GM12878 (cell line): ENCODE data around the gene PCP2. TPM values are rescaled to one million over a fixed set of nuclear protein-coding genes. Genes with fewer than 3 reads are reported as not detected.

Experiments
- ATAC-seq: fragments of 200-7000 bp; cut with Tn5 transposase; 3 replicates; pipeline ENCODE4 v1.9.1; 2020; ENCODE audit warnings: mild to moderate bottlenecking, moderate library complexity
- BruUV-seq: library from RNA; stranded (reverse); fragments of 400-500 nt; replicated peaks from 2 replicates; lab custom pipeline; 2021; lab: Mats Ljungman, UMichigan
- CTCF ChIA-PET: fragments of 300-600 bp; sonication (Branson Sonifier 250); formaldehyde crosslinking; extraction: SDS; loops from one replicate; lab custom pipeline; 2021; ENCODE audit warnings: inconsistent platforms; lab: Yijun Ruan, JAX
- POLR2A ChIA-PET: fragments of 350-600 bp; formaldehyde crosslinking; extraction: SDS; loops from one replicate; lab custom pipeline; 2021; ENCODE audit warnings: inconsistent platforms; lab: Charles Lee
- RAD21 ChIA-PET: fragments of 300-600 bp; sonication (Branson Sonifier 250); formaldehyde crosslinking; loops from one replicate; lab custom pipeline; 2023; ENCODE audit warnings: antibody characterized with exemption; ENCODE audit not compliant: unreplicated experiment; lab: Charles Lee
- SMC1A ChIA-PET: fragments of 300-600 bp; sonication (Branson Sonifier 250); formaldehyde crosslinking; loops from one replicate; lab custom pipeline; 2023; ENCODE audit not compliant: unreplicated experiment, uncharacterized antibody; lab: Charles Lee
- DNase-seq: peaks from one replicate; pipeline ENCODE4 v3.0.0-alpha.2; 2011; ENCODE audit warnings: low read depth, low spot score
- FAIRE-seq: peaks from 3 replicates; lab custom pipeline; 2011; peaks lifted over from hg19 to GRCh38; lab: Jason Lieb, UNC
- H2AFZ ChIP-seq: 2 replicates; pipeline ENCODE4 v1.6.0; 2011; ENCODE audit warnings: low read depth, low read length, control low read depth; ENCODE audit not compliant: control insufficient read depth
- H3K27ac ChIP-seq: 2 replicates; pipeline ENCODE4 v1.5.1; 2011; ENCODE audit warnings: control low read depth; ENCODE audit not compliant: control insufficient read depth, insufficient read depth
- H3K27me3 ChIP-seq, 2 experiments: replicated peaks in 1 of 2; 2 replicates each; pipeline versions ENCODE4 v1.6.0 to v1.6.1; 2011; ENCODE audit warnings: low read length in 1 of 2; ENCODE audit not compliant: control insufficient read depth in 2 of 2, insufficient read depth in 2 of 2
- H3K36me3 ChIP-seq, 2 experiments: 2 replicates each; pipeline ENCODE4 v1.5.1; 2011; ENCODE audit warnings: low read length in 1 of 2; ENCODE audit not compliant: control insufficient read depth in 2 of 2, insufficient read depth in 2 of 2
- H3K4me1 ChIP-seq: 2 replicates; pipeline ENCODE4 v1.6.1; 2011; ENCODE audit warnings: mild to moderate bottlenecking, low read length, moderate library complexity, mixed read lengths; ENCODE audit not compliant: control insufficient read depth, insufficient read depth
- H3K4me2 ChIP-seq: 2 replicates; pipeline ENCODE4 v1.6.0; 2011; ENCODE audit warnings: control low read depth; ENCODE audit not compliant: control insufficient read depth, insufficient read depth
- H3K4me3 ChIP-seq: fragments of 200-600 bp; sonication (generic); 2 replicates; pipeline ENCODE4 v1.5.1; 2016
- H3K79me2 ChIP-seq: 2 replicates; pipeline ENCODE4 v1.6.0; 2011; ENCODE audit warnings: low read length; ENCODE audit not compliant: control insufficient read depth, insufficient read depth
- H3K9ac ChIP-seq: 2 replicates; pipeline ENCODE4 v1.8.0; 2011; ENCODE audit warnings: low read length, control low read depth, mixed read lengths; ENCODE audit not compliant: control insufficient read depth, insufficient read depth
- H3K9me3 ChIP-seq: replicated peaks from 3 replicates; pipeline ENCODE4 v1.5.1; 2011; ENCODE audit warnings: mild to moderate bottlenecking, low read length; ENCODE audit not compliant: control insufficient read depth, insufficient read depth
- H4K20me1 ChIP-seq: 2 replicates; pipeline ENCODE4 v1.6.0; 2011; ENCODE audit not compliant: control insufficient read depth, insufficient read depth
- IKZF2 ChIP-seq, 2 experiments: fragments of 450-650 bp; IDR thresholded peaks; 2 replicates each; pipeline ENCODE4 v1.6.1; 2017; ENCODE audit warnings: mild to moderate bottlenecking in 2 of 2, moderate library complexity in 2 of 2
- JUND ChIP-seq: IDR thresholded peaks from 2 replicates; pipeline ENCODE4 v1.6.1; 2012; ENCODE audit warnings: low read depth, mild to moderate bottlenecking, low read length, improper control_type of control experiment, moderate library complexity
- MTA2 ChIP-seq: fragments of 450-650 bp; IDR thresholded peaks from 2 replicates; pipeline ENCODE4 v1.6.1; 2016; ENCODE audit warnings: low read depth, mild to moderate bottlenecking, moderate library complexity
- MYB ChIP-seq: fragments of 150-350 bp; IDR thresholded peaks from 2 replicates; pipeline ENCODE4 v1.6.1; 2014; ENCODE audit warnings: mild to moderate bottlenecking, low read depth, low read length, borderline replicate concordance
- NBN ChIP-seq: fragments of 450-650 bp; IDR thresholded peaks from 2 replicates; pipeline ENCODE4 v1.6.1; 2016
- NFIC ChIP-seq: IDR thresholded peaks from 2 replicates; pipeline ENCODE4 v1.6.1; 2012; ENCODE audit warnings: low read depth, mild to moderate bottlenecking, inconsistent platforms, low read length, moderate library complexity
- NFXL1 ChIP-seq: fragments of 450-650 bp; IDR thresholded peaks from 2 replicates; pipeline ENCODE4 v1.6.1; 2017; ENCODE audit warnings: antibody characterized with exemption, mild to moderate bottlenecking, borderline replicate concordance
- NFYB ChIP-seq: IDR thresholded peaks from 2 replicates; pipeline ENCODE4 v1.6.1; 2011; ENCODE audit warnings: low read depth, mild to moderate bottlenecking, low read length, improper control_type of control experiment, moderate library complexity; ENCODE audit not compliant: insufficient read depth
- NRF1 ChIP-seq: conservative IDR thresholded peaks from 2 replicates; pipeline ENCODE4 v1.6.1; 2011; ENCODE audit warnings: mild to moderate bottlenecking, low read depth, low read length, improper control_type of control experiment
- TAF1 ChIP-seq: IDR thresholded peaks from 2 replicates; pipeline ENCODE4 v1.6.1; 2011; ENCODE audit warnings: mild to moderate bottlenecking, low read depth, low read length, borderline replicate concordance
- TARDBP ChIP-seq: IDR thresholded peaks from 2 replicates; pipeline ENCODE4 v1.6.1; 2016; ENCODE audit warnings: borderline replicate concordance
- YBX1 ChIP-seq: fragments of 450-650 bp; IDR thresholded peaks from 2 replicates; pipeline ENCODE4 v1.6.1; 2016; ENCODE audit warnings: antibody characterized with exemption
- ZNF622 ChIP-seq: fragments of 450-650 bp; IDR thresholded peaks from 2 replicates; pipeline ENCODE4 v1.6.1; 2017; ENCODE audit warnings: mild to moderate bottlenecking, inconsistent platforms
- WGBS: methylation state at CpG from one replicate; pipeline ENCODE4 v1.1.6; 2016; ENCODE audit warnings: low lambda C conversion rate; ENCODE audit not compliant: insufficient replicate concordance, insufficient coverage; ENCODE audit errors: missing lambda C conversion rate; 5-methylcytosine and 5-hydroxymethylcytosine counted together
- in situ Hi-C: fragments of 300-500 bp; cut with MboI; formaldehyde crosslinking; loops from 9 replicates; pipeline ENCODE4 v1.14.3; 2018; ENCODE audit warnings: mixed read lengths
- intact Hi-C: fragments of 100-400 bp; cut with micrococcal nuclease; formaldehyde crosslinking; loops from one replicate; pipeline ENCODE4 v1.14.2; 2022; ENCODE audit not compliant: unreplicated experiment
- polyA plus RNA-seq, 11 experiments: library from polyadenylated mRNA; depleted of rRNA in 4 of 11; unstranded in 6 of 11; stranded (reverse) in 5 of 11; fragments of >200 nt; fragmentation: Nextera tagmentation in 4 of 11; fragmentation: Illumina TruSeq in 1 of 11; extraction: Ambion mirVana in 4 of 11; extraction: Trizol in 1 of 11; gene quantifications; 1 replicate in 1 of 11; 2 replicates in 10 of 11; pipeline versions ENCODE4 v1.2.1 to v1.2.3, GENCODE V29; 2011 to 2016; ENCODE audit warnings: inconsistent platforms in 2 of 11, missing spikeins in 2 of 11, low read depth in 1 of 11
- total RNA-seq, 4 experiments: library from RNA; depleted of rRNA in 3 of 4; stranded (reverse); fragments of >200 nt in 3 of 4; fragmentation: Illumina TruSeq in 1 of 4; extraction: Trizol in 1 of 4; gene quantifications; 2 replicates each; pipeline versions ENCODE4 v1.2.1 to v1.2.3, GENCODE V29; 2013 to 2021
- TF ChIP-seq, protein P1 (sequence below): fragments of 450-650 bp; IDR thresholded peaks from 2 replicates; pipeline ENCODE4 v1.6.1; 2016; ENCODE audit warnings: mild to moderate bottlenecking

The PCP2 gene
- total and polyA plus RNA-seq, 10 of the 15 experiments (the other 5 are each of a cell fraction or from before 2014, with no cell fraction given): 0.10 to 0.62 (median 0.31) TPM; not detected in 5

DNA sequence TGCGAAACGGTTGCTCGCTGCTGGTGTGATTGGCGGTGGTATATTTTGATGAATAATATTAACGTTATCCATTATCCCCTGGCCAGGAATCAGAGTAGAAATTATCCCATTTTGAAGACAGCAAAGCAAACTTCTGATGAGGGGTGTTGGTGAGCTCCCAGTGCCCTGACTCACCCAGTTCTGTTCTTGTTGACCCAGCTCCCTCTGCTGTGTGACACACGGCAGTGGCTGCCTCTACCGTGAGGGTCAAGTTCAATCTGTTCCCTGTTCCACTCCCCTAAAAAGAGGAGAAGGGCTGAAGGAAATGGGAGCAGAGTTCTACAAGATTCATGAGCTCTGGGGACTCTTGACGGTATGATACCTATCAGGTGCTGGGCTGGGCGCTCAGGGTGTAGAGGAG is 35.8 kb downstream of the PCP2 start:
- intact Hi-C loops: no loop called here
- H4K20me1 ChIP-seq: no peaks in the 10 kb centered on the region
- ChIA-PET RAD21 (interaction anchor here (1.0 to 2.1 kb wide), 3 partner anchors 29 to 243 kb away, joined by 3 to 16 read pairs (median 4); partner anchors contain the start of gene TRAPPC5), POLR2A (interaction anchor here (0.8 to 1.7 kb wide), 3 partner anchors 9 to 201 kb away, joined by 3 to 6 read pairs (median 3); no protein-coding TSS in a partner anchor), CTCF (interaction anchor here (1.1 to 4.7 kb wide), 4 partner anchors 21 to 243 kb away, joined by 3 to 30 read pairs (median 6); no protein-coding TSS in a partner anchor), SMC1A (interaction anchor here (0.6 to 2.5 kb wide), 4 partner anchors 11 to 202 kb away, joined by 3 to 7 read pairs (median 3); partner anchors contain the start of genes PET100 and XAB2)
- in situ Hi-C loops: no loop called here
- no peak overlapping the region for H3K4me2 ChIP-seq
- no peak overlapping the region for H3K4me3 ChIP-seq
- WGBS: 63% methylated on average over 9 of the region's 9 CpGs
- H3K27ac ChIP-seq: no peak overlapping the region
- no peaks in the 10 kb centered on the region for H3K9me3 ChIP-seq
- no TSS peak for BruUV-seq
- no peak for TF ChIP-seq TARDBP
- no peak for TF ChIP-seq YBX1
- TF ChIP-seq NBN: no peak
- no peak for TF ChIP-seq NFIC
- TF ChIP-seq NFXL1: no peak
- TF ChIP-seq NRF1: no peak
- TF ChIP-seq TAF1: no peak
- TF ChIP-seq, protein P1, sequence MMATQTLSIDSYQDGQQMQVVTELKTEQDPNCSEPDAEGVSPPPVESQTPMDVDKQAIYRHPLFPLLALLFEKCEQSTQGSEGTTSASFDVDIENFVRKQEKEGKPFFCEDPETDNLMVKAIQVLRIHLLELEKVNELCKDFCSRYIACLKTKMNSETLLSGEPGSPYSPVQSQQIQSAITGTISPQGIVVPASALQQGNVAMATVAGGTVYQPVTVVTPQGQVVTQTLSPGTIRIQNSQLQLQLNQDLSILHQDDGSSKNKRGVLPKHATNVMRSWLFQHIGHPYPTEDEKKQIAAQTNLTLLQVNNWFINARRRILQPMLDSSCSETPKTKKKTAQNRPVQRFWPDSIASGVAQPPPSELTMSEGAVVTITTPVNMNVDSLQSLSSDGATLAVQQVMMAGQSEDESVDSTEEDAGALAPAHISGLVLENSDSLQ: no peak
- TF ChIP-seq ZNF622: no peak
- TF ChIP-seq JUND: no peak
- TF ChIP-seq MYB: no peak
- no peak for TF ChIP-seq MTA2
- no peak for TF ChIP-seq NFYB
- TF ChIP-seq IKZF2 (IDR thresholded peaks at IDR 0.05): no peak
- no peak for FAIRE-seq
- H3K27me3 ChIP-seq: peaks cover 0 to 2% of the 10 kb centered on the region in 2 experiments; a peak in 1 of 4 replicates
- H3K9ac ChIP-seq: no peak overlapping the region
- H3K4me1 ChIP-seq: no peaks in the 10 kb centered on the region; the same call in 1 of the 2 replicates
- H2AFZ ChIP-seq: no peak overlapping the region
- no peaks in the 10 kb centered on the region for H3K79me2 ChIP-seq
- no peaks in the 10 kb centered on the region for H3K36me3 ChIP-seq
- no peak for ATAC-seq
- no peak for DNase-seq
